ENCODE data around the gene IL6ST.

Gene IL6ST

GRCh38 chr5:55917402-55918086 lies 77.2 kb downstream of the IL6ST start:
- H3K4me3 ChIP-seq (ENCODE audit: low read depth, low read length) = no peak overlapping the region
- no peak for TF ChIP-seq CTCF (IDR thresholded peaks at IDR 0.05; ENCODE audit: low read depth, low read length)

- H3K4me3 ChIP-seq (ENCODE audit: low read depth, low read length) = no peak overlapping the region
Measured at GRCh38 chr5:55916986-55917385, 77.8 kb downstream of the IL6ST start.

GRCh38 chr5:55915783-55916182 lies 79.0 kb downstream of the IL6ST start:
- no peak for TF ChIP-seq CTCF (IDR thresholded peaks at IDR 0.05; ENCODE audit: low read depth, low read length)
- H3K4me3 ChIP-seq (ENCODE audit: low read depth, low read length) = no peak overlapping the region

More at GRCh38 chr5:55916986-55917385, 77.8 kb downstream of the IL6ST start:
- TF ChIP-seq CTCF (IDR thresholded peaks at IDR 0.05; ENCODE audit: low read depth, low read length) = no peak

- TF ChIP-seq CTCF (IDR thresholded peaks at IDR 0.05; ENCODE audit: low read depth, low read length) = no peak
Measured at GRCh38 chr5:55914971-55915370, 79.8 kb downstream of the IL6ST start.

GRCh38 chr5:55913466-55914413 lies 81.0 kb downstream of the IL6ST start:
- H3K4me3 ChIP-seq (ENCODE audit: low read depth, low read length) = no peak overlapping the region
- TF ChIP-seq CTCF (IDR thresholded peaks at IDR 0.05; ENCODE audit: low read depth, low read length) = no peak

More at GRCh38 chr5:55914971-55915370, 79.8 kb downstream of the IL6ST start:
- H3K4me3 ChIP-seq (ENCODE audit: low read depth, low read length) = no peak overlapping the region

GRCh38 chr5:55911784-55912653 lies 82.7 kb downstream of the IL6ST start:
- H3K4me3 ChIP-seq (ENCODE audit: low read depth, low read length) = no peak overlapping the region
- no peak for TF ChIP-seq CTCF (IDR thresholded peaks at IDR 0.05; ENCODE audit: low read depth, low read length)
